IMR-90 (cell line): ENCODE data around the gene UNC13A. TPM values are rescaled to one million over a fixed set of nuclear protein-coding genes. Genes with fewer than 3 reads are reported as not detected.

Source experiments
- ATAC-seq: fragments of 200-7000 bp; cut with Tn5 transposase; 2 replicates; pipeline ENCODE4 v1.9.1; 2020; ENCODE audit warnings: low read depth, mild to moderate bottlenecking, moderate library complexity
- BruUV-seq: library from RNA; stranded (reverse); fragments of 400-500 nt; replicated peaks from 2 replicates; lab custom pipeline; 2021; lab: Mats Ljungman, UMichigan
- CTCF ChIA-PET: fragments of 300-600 bp; formaldehyde crosslinking; extraction: SDS; loops from one replicate; lab custom pipeline; 2021; ENCODE audit warnings: antibody characterized with exemption; lab: Yijun Ruan, JAX
- POLR2A ChIA-PET: fragments of 300-600 bp; sonication (Branson Sonifier 250); formaldehyde crosslinking; loops from one replicate; lab custom pipeline; 2022; ENCODE audit warnings: antibody characterized with exemption; ENCODE audit not compliant: unreplicated experiment; lab: Charles Lee
- DNase-seq: peaks from one replicate; pipeline ENCODE4 v3.0.0; 2013
- H2AFZ ChIP-seq: replicated peaks from 2 replicates; pipeline ENCODE3; 2013; ENCODE audit warnings: low read length, mild to moderate bottlenecking; ENCODE audit not compliant: poor library complexity
- H2AK5ac ChIP-seq: 2 replicates; pipeline ENCODE4 v1.6.1; 2013; ENCODE audit warnings: low read depth, low read length, inconsistent platforms
- H2AK9ac ChIP-seq: replicated peaks from 2 replicates; pipeline ENCODE3; 2013; ENCODE audit warnings: mild to moderate bottlenecking, low read depth, low read length, moderate library complexity; ENCODE audit not compliant: poor library complexity
- H2BK120ac ChIP-seq: 2 replicates; pipeline ENCODE4 v1.6.1; 2013; ENCODE audit warnings: low read depth, low read length, inconsistent platforms
- H2BK15ac ChIP-seq: 3 replicates; pipeline ENCODE4 v1.6.1; 2013; ENCODE audit warnings: low read depth, low read length, inconsistent platforms
- H2BK20ac ChIP-seq: 2 replicates; pipeline ENCODE4 v1.6.1; 2013; ENCODE audit warnings: low read depth, mild to moderate bottlenecking, inconsistent platforms, low read length, moderate library complexity
- H2BK5ac ChIP-seq: 2 replicates; pipeline ENCODE4 v1.6.1; 2013; ENCODE audit warnings: mild to moderate bottlenecking, low read depth, low read length, inconsistent platforms; ENCODE audit not compliant: poor library complexity, severe bottlenecking
- H3K14ac ChIP-seq: replicated peaks from 2 replicates; pipeline ENCODE4 v1.6.1; 2013; ENCODE audit warnings: low read depth, low read length, inconsistent platforms
- H3K18ac ChIP-seq: 2 replicates; pipeline ENCODE4 v1.6.1; 2013; ENCODE audit warnings: low read depth, low read length, control low read depth
- H3K23ac ChIP-seq: 2 replicates; pipeline ENCODE4 v1.6.1; 2013; ENCODE audit warnings: low read depth, low read length, inconsistent platforms
- H3K27ac ChIP-seq: 2 replicates; pipeline ENCODE4 v1.5.1; 2013; ENCODE audit warnings: mild to moderate bottlenecking, control low read depth, low read length; ENCODE audit not compliant: insufficient read depth
- H3K27me3 ChIP-seq: 2 replicates; pipeline ENCODE4 v1.6.1; 2013; ENCODE audit warnings: low read length; ENCODE audit not compliant: control insufficient read depth, insufficient read depth
- H3K36me3 ChIP-seq: 2 replicates; pipeline ENCODE4 v1.6.1; 2013; ENCODE audit warnings: low read length, mixed read lengths; ENCODE audit not compliant: control insufficient read depth, insufficient read depth
- H3K4ac ChIP-seq: 2 replicates; pipeline ENCODE4 v1.6.1; 2013; ENCODE audit warnings: low read depth, low read length, inconsistent platforms
- H3K4me1 ChIP-seq: 2 replicates; pipeline ENCODE4 v1.6.1; 2013; ENCODE audit warnings: low read length, mixed read lengths; ENCODE audit not compliant: control insufficient read depth, insufficient read depth
- H3K4me2 ChIP-seq: 2 replicates; pipeline ENCODE4 v1.6.1; 2013; ENCODE audit warnings: low read depth, mild to moderate bottlenecking, control low read depth, low read length, moderate library complexity
- H3K4me3 ChIP-seq: 2 replicates; pipeline ENCODE4 v1.5.1; 2013; ENCODE audit warnings: low read depth, mild to moderate bottlenecking, control low read depth, low read length, moderate library complexity; ENCODE audit not compliant: insufficient read depth
- H3K56ac ChIP-seq: 2 replicates; pipeline ENCODE4 v1.6.1; 2013; ENCODE audit warnings: low read length, inconsistent platforms; ENCODE audit not compliant: insufficient read depth; ENCODE audit errors: extremely low read depth
- H3K79me1 ChIP-seq, 2 experiments: 2 replicates each; pipeline ENCODE4 v1.6.1; 2013; ENCODE audit warnings: low read length in 2 of 2, inconsistent platforms in 1 of 2, low read depth in 1 of 2
- H3K9ac ChIP-seq: 2 replicates; pipeline ENCODE4 v1.6.1; 2013; ENCODE audit warnings: low read depth, low read length, control low read depth
- H3K9me1 ChIP-seq: 2 replicates; pipeline ENCODE4 v1.6.1; 2013; ENCODE audit warnings: low read length, inconsistent platforms; ENCODE audit not compliant: insufficient read depth
- H3K9me3 ChIP-seq: 2 replicates; pipeline ENCODE4 v1.6.1; 2013; ENCODE audit warnings: low read length; ENCODE audit not compliant: control insufficient read depth, insufficient read depth
- H4K20me1 ChIP-seq: 2 replicates; pipeline ENCODE4 v1.6.1; 2013; ENCODE audit warnings: low read length, inconsistent platforms; ENCODE audit not compliant: insufficient read depth
- H4K5ac ChIP-seq: 2 replicates; pipeline ENCODE4 v1.6.1; 2013; ENCODE audit warnings: mild to moderate bottlenecking, low read depth, low read length, control low read depth
- H4K8ac ChIP-seq, 2 experiments: 2 replicates each; pipeline ENCODE4 v1.6.1; 2013; ENCODE audit warnings: low read depth in 2 of 2, low read length in 2 of 2, control low read depth in 1 of 2, inconsistent platforms in 1 of 2
- H4K91ac ChIP-seq: 2 replicates; pipeline ENCODE4 v1.6.1; 2013; ENCODE audit warnings: low read depth, low read length, inconsistent platforms; ENCODE audit not compliant: insufficient read depth
- BHLHE40 ChIP-seq: fragments of 150-350 bp; IDR thresholded peaks from 2 replicates; pipeline ENCODE4 v1.6.1; 2016; ENCODE audit warnings: mild to moderate bottlenecking, low read depth, low read length
- CHD1 ChIP-seq: IDR thresholded peaks from 2 replicates; pipeline ENCODE4 v1.6.1; 2012; ENCODE audit warnings: low read depth, low read length, improper control_type of control experiment
- FOS ChIP-seq: fragments of 150-350 bp; IDR thresholded peaks from 2 replicates; pipeline ENCODE4 v1.6.1; 2016; ENCODE audit warnings: low read depth, low read length
- MAFK ChIP-seq: IDR thresholded peaks from 2 replicates; pipeline ENCODE4 v1.6.1; 2012; ENCODE audit warnings: low read depth, low read length, improper control_type of control experiment
- MAZ ChIP-seq: IDR thresholded peaks from 2 replicates; pipeline ENCODE4 v1.6.1; 2012; ENCODE audit warnings: low read depth, mild to moderate bottlenecking, low read length, improper control_type of control experiment, moderate library complexity, borderline replicate concordance
- NFE2L2 ChIP-seq: fragments of 150-350 bp; IDR thresholded peaks from 2 replicates; pipeline ENCODE4 v1.6.1; 2016; ENCODE audit warnings: low read depth, mild to moderate bottlenecking, low read length
- POLR2A ChIP-seq: IDR thresholded peaks from 2 replicates; pipeline ENCODE4 v1.6.1; 2012; ENCODE audit warnings: mild to moderate bottlenecking, low read depth, low read length
- RAD21 ChIP-seq: IDR thresholded peaks from 2 replicates; pipeline ENCODE4 v1.6.1; 2012; ENCODE audit warnings: low read length, improper control_type of control experiment
- RCOR1 ChIP-seq: IDR thresholded peaks from 2 replicates; pipeline ENCODE4 v1.6.1; 2012; ENCODE audit warnings: mild to moderate bottlenecking, low read length, improper control_type of control experiment; ENCODE audit not compliant: insufficient replicate concordance
- RFX5 ChIP-seq: IDR thresholded peaks from 2 replicates; pipeline ENCODE4 v1.8.0; 2012; ENCODE audit warnings: low read depth, mild to moderate bottlenecking, low read length, moderate library complexity
- SMC3 ChIP-seq: fragments of 150-350 bp; IDR thresholded peaks from 2 replicates; pipeline ENCODE4 v1.6.1; 2016; ENCODE audit warnings: low read depth, mild to moderate bottlenecking, antibody characterized with exemption, low read length, moderate library complexity
- WGBS, 2 experiments: methylation state at CpG; one replicate each; pipeline versions ENCODE4 v1.1.5 to v1.1.7; 2013; ENCODE audit warnings: missing lambda C conversion rate in 2 of 2; ENCODE audit not compliant: insufficient read length in 1 of 2; ENCODE audit errors: extremely low coverage in 2 of 2; 5-methylcytosine and 5-hydroxymethylcytosine counted together
- dilution Hi-C: fragments of 300-500 bp; cut with HindIII; formaldehyde crosslinking; loops from one replicate; pipeline ENCODE4 v1.14.3; 2018; ENCODE audit warnings: low sequenced_read_pairs; ENCODE audit not compliant: unreplicated experiment
- in situ Hi-C: fragments of 300-500 bp; cut with MboI; formaldehyde crosslinking; loops from 3 replicates; pipeline ENCODE4 v1.14.3; 2019; ENCODE audit warnings: low sequenced_read_pairs, inconsistent platforms, mixed read lengths
- intact Hi-C: fragments of 100-400 bp; cut with micrococcal nuclease; formaldehyde crosslinking; loops from 2 replicates; pipeline ENCODE4 v1.10.0; 2022
- polyA plus RNA-seq, 3 experiments: library from polyadenylated mRNA; depleted of rRNA; stranded (reverse); fragments of >200 nt; gene quantifications; 2 replicates each; pipeline ENCODE4 v1.2.3, GENCODE V29; 2012; ENCODE audit warnings: low replicate concordance in 1 of 3
- total RNA-seq: library from RNA; depleted of rRNA; stranded (reverse); fragments of >200 nt; gene quantifications from 2 replicates; pipeline ENCODE4 v1.2.3, GENCODE V29; 2012
- TF ChIP-seq, protein P1 (sequence below): conservative IDR thresholded peaks from 2 replicates; pipeline ENCODE4 v1.5.1; 2012; ENCODE audit warnings: mild to moderate bottlenecking, low read depth, low read length, improper control_type of control experiment
- TF ChIP-seq, protein P2 (sequence below): fragments of 150-350 bp; IDR thresholded peaks from 2 replicates; pipeline ENCODE4 v1.6.1; 2016; ENCODE audit warnings: low read depth, mild to moderate bottlenecking, low read length, moderate library complexity, borderline replicate concordance
- TF ChIP-seq, protein P3 (sequence below): fragments of 150-350 bp; IDR thresholded peaks from 2 replicates; pipeline ENCODE4 v1.6.1; 2017; ENCODE audit warnings: mild to moderate bottlenecking, antibody characterized with exemption, low read length, low read depth

The UNC13A gene
- total and polyA plus RNA-seq, 2 of the 4 experiments (the other 2 are of a cell fraction), result 0.18 to 0.22 TPM

DNA sequence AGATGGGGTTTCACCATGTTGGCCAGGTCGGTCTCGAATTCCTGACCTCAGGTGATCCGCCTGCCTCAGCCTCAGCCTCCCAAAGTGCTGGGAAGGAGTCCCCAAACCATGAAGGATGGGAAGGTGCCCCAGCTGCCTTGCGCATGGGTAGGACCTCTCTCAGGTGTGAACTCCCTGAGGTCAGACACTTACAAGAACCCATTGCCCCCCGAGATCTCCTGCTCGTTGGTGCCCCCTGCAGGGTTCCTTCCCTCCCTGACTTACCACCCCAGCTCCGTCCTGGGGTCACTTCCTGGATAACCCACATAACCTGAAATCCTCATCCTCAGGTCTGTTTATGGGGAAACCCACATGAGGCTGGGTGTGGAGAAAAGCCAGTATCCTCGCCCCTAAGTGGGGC, 41.7 kb downstream of the UNC13A start:
- no peak overlapping the region for H3K4me2 ChIP-seq
- intact Hi-C loops, result no loop called here
- BruUV-seq, result no TSS peak

More for the DNA sequence above, 41.7 kb downstream of the UNC13A start:
- no peak for ATAC-seq
- DNase-seq, result no peak
- Histone ChIP-seq H4K8ac (no peak overlapping the region), H2AFZ (no peak overlapping the region), H3K14ac (no peak overlapping the region), H3K4me1 (no peaks in the 10 kb centered on the region), H3K56ac (no peak overlapping the region), H3K23ac (no peak overlapping the region), H2BK5ac (no peak overlapping the region), H2BK15ac (no peak overlapping the region), H4K20me1 (no peaks in the 10 kb centered on the region), H3K4ac (no peak overlapping the region), H2BK120ac (no peak overlapping the region), H3K27ac (no peak overlapping the region), H2AK9ac (no peak overlapping the region), H3K36me3 (no peaks in the 10 kb centered on the region), H2AK5ac (no peak overlapping the region), H3K9me1 (no peaks in the 10 kb centered on the region), H4K91ac (no peak overlapping the region), H3K18ac (no peak overlapping the region), H3K9ac (no peak overlapping the region), H3K4me3 (no peak overlapping the region), H3K27me3 (peaks cover 3% of the 10 kb centered on the region), H4K5ac (no peak overlapping the region), H3K79me1 (no peaks in the 10 kb centered on the region), H3K9me3 (no peaks in the 10 kb centered on the region), H2BK20ac (no peak overlapping the region)
- dilution Hi-C loops (no loop called here), in situ Hi-C loops (no loop called here)
- ChIA-PET CTCF (no interaction called here), POLR2A (no interaction called here)
- WGBS, 2 experiments, result 80% methylated on average over 3 of the region's 8 CpGs; no CpG with 5 or more reads in 1 of the 2 experiments
- TF ChIP-seq CHD1 (no peak), MAZ (no peak), MAFK (no peak), RAD21 (no peak), FOS (no peak), RCOR1 (no peak), BHLHE40 (no peak), RFX5 (no peak), NFE2L2 (no peak), SMC3 (no peak), POLR2A (no peak)
- TF ChIP-seq, protein P1, sequence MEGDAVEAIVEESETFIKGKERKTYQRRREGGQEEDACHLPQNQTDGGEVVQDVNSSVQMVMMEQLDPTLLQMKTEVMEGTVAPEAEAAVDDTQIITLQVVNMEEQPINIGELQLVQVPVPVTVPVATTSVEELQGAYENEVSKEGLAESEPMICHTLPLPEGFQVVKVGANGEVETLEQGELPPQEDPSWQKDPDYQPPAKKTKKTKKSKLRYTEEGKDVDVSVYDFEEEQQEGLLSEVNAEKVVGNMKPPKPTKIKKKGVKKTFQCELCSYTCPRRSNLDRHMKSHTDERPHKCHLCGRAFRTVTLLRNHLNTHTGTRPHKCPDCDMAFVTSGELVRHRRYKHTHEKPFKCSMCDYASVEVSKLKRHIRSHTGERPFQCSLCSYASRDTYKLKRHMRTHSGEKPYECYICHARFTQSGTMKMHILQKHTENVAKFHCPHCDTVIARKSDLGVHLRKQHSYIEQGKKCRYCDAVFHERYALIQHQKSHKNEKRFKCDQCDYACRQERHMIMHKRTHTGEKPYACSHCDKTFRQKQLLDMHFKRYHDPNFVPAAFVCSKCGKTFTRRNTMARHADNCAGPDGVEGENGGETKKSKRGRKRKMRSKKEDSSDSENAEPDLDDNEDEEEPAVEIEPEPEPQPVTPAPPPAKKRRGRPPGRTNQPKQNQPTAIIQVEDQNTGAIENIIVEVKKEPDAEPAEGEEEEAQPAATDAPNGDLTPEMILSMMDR, result no peak
- TF ChIP-seq, protein P2, sequence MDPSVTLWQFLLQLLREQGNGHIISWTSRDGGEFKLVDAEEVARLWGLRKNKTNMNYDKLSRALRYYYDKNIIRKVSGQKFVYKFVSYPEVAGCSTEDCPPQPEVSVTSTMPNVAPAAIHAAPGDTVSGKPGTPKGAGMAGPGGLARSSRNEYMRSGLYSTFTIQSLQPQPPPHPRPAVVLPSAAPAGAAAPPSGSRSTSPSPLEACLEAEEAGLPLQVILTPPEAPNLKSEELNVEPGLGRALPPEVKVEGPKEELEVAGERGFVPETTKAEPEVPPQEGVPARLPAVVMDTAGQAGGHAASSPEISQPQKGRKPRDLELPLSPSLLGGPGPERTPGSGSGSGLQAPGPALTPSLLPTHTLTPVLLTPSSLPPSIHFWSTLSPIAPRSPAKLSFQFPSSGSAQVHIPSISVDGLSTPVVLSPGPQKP, result no peak
- TF ChIP-seq, protein P3, sequence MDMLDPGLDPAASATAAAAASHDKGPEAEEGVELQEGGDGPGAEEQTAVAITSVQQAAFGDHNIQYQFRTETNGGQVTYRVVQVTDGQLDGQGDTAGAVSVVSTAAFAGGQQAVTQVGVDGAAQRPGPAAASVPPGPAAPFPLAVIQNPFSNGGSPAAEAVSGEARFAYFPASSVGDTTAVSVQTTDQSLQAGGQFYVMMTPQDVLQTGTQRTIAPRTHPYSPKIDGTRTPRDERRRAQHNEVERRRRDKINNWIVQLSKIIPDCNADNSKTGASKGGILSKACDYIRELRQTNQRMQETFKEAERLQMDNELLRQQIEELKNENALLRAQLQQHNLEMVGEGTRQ, result no peak
